Activated naive CD4-positive, alpha-beta T cell treated with anti-CD3 and anti-CD28 coated beads, Interleukin-2, amount 50 U/mL, for 72 hours (primary cell): ENCODE data around the gene OXA1L. TPM values are rescaled to one million over a fixed set of nuclear protein-coding genes. Genes with fewer than 3 reads are reported as not detected.
A peak's percentile ranks its signal among the peaks of the same experiment; 100 is the strongest.
"Not testable (repeated sequence)": the region's sequence is repeated elsewhere in the genome, so short reads cannot be mapped to it uniquely, and the experiment has no call there.

Experiments
- ATAC-seq, 2 donors: fragments of 150-1000 bp; cut with Tn5 transposase; 2 replicates each; pipeline ENCODE4 v1.10.0; 2021; ENCODE audit warnings: mild to moderate bottlenecking in 2 of 2, moderate library complexity in 2 of 2
- DNase-seq, 2 donors: peaks; one replicate each; pipeline ENCODE4 v3.0.0; 2021 to 2022; ENCODE audit warnings: low spot score in 2 of 2
- H3K27ac Mint-ChIP-seq, 2 donors: one replicate each; pipeline ENCODE4 v1.8.0; 2022; ENCODE audit warnings: mild to moderate bottlenecking in 2 of 2, mixed read lengths in 2 of 2
- H3K36me3 Mint-ChIP-seq, 2 donors: one replicate each; pipeline ENCODE4 v1.8.0; 2022; ENCODE audit warnings: mixed read lengths in 2 of 2
- H3K9me3 Mint-ChIP-seq, 2 donors: one replicate each; pipeline ENCODE4 v1.8.0; 2022; ENCODE audit warnings: mixed read lengths in 2 of 2
- total RNA-seq, 2 donors: library from RNA; stranded (reverse); gene quantifications; one replicate each; pipeline ENCODE4 v1.2.3, GENCODE V29; 2022

The OXA1L gene
- total RNA-seq, 2 donors from 2014 or later = 176 to 178 TPM

- H3K9me3 Mint-ChIP-seq = no peaks in the 10 kb centered on the region
Measured at GRCh38 chr14:22753586-22753985, 12.9 kb upstream of the OXA1L start.

GRCh38 chr14:22757972-22758650 is 8.4 kb upstream of the OXA1L start:
- H3K36me3 Mint-ChIP-seq = peaks cover 24 to 31% of the 10 kb centered on the region in 2 donors

More at GRCh38 chr14:22753586-22753985, 12.9 kb upstream of the OXA1L start:
- DNase-seq (no peak), ATAC-seq (no peak)
- H3K36me3 Mint-ChIP-seq = no peaks in the 10 kb centered on the region
- H3K27ac Mint-ChIP-seq = no peak overlapping the region

GRCh38 chr14:22761734-22762133 is 4.8 kb upstream of the OXA1L start:
- no peak overlapping the region for H3K27ac Mint-ChIP-seq
- peaks cover 3 to 20% of the 10 kb centered on the region in 2 donors for H3K9me3 Mint-ChIP-seq
- no peak for ATAC-seq
- DNase-seq = no peak
- peaks cover 33 to 49% of the 10 kb centered on the region in 2 donors for H3K36me3 Mint-ChIP-seq

More at GRCh38 chr14:22757972-22758650, 8.4 kb upstream of the OXA1L start:
- H3K27ac Mint-ChIP-seq, DNase-seq, ATAC-seq: not testable (repeated sequence)
- peaks cover 0 to 20% of the 10 kb centered on the region in 2 donors for H3K9me3 Mint-ChIP-seq

GRCh38 chr14:22764382-22764781 is 2.1 kb upstream of the OXA1L start:
- Mint-ChIP-seq H3K27ac (no peak overlapping the region), H3K36me3 (peaks cover 50 to 65% of the 10 kb centered on the region in 2 donors)
- no peak for DNase-seq

GRCh38 chr14:22767323-22767589 is 768 bp downstream of the OXA1L start:
- no peak for DNase-seq
- peak overlapping the region; percentile 96 to 99 for H3K27ac Mint-ChIP-seq
- no peak for ATAC-seq
- H3K36me3 Mint-ChIP-seq = peaks cover 51 to 66% of the 10 kb centered on the region in 2 donors
- H3K9me3 Mint-ChIP-seq = peaks cover 3 to 8% of the 10 kb centered on the region in 2 donors

More at GRCh38 chr14:22764382-22764781, 2.1 kb upstream of the OXA1L start:
- no peak for ATAC-seq
- H3K9me3 Mint-ChIP-seq = peaks cover 3 to 20% of the 10 kb centered on the region in 2 donors

GRCh38 chr14:22768947-22769346 is 2.5 kb downstream of the OXA1L start:
- Mint-ChIP-seq H3K36me3 (peaks cover 49 to 56% of the 10 kb centered on the region in 2 donors), H3K9me3 (peaks cover 0 to 3% of the 10 kb centered on the region in 2 donors), H3K27ac (peak overlapping the region in 1 of 2 donors; percentile 24)
- ATAC-seq (no peak), DNase-seq (no peak)

- no peak for ATAC-seq
- Mint-ChIP-seq H3K36me3 (peaks cover 49 to 56% of the 10 kb centered on the region in 2 donors), H3K27ac (peak overlapping the region in 1 of 2 donors; percentile 86)
Measured at GRCh38 chr14:22769369-22769768, 2.9 kb downstream of the OXA1L start.

GRCh38 chr14:22770481-22771187 is 4.1 kb downstream of the OXA1L start:
- peaks cover 0 to 3% of the 10 kb centered on the region in 2 donors for H3K9me3 Mint-ChIP-seq
- no peak overlapping the region for H3K27ac Mint-ChIP-seq
- H3K36me3 Mint-ChIP-seq = peaks cover 49% of the 10 kb centered on the region in 2 donors
- DNase-seq (no peak), ATAC-seq (no peak)

More at GRCh38 chr14:22769369-22769768, 2.9 kb downstream of the OXA1L start:
- no peak for DNase-seq
- H3K9me3 Mint-ChIP-seq = peaks cover 0 to 3% of the 10 kb centered on the region in 2 donors

- no peak overlapping the region for H3K27ac Mint-ChIP-seq
- no peak for DNase-seq
- H3K36me3 Mint-ChIP-seq = peaks cover 31 to 32% of the 10 kb centered on the region in 2 donors
- H3K9me3 Mint-ChIP-seq = no peaks in the 10 kb centered on the region
- no peak for ATAC-seq
Measured at GRCh38 chr14:22772725-22773124, 6.2 kb downstream of the OXA1L start.

- Mint-ChIP-seq H3K27ac (peak overlapping the region in 1 of 2 donors; percentile 14), H3K36me3 (peaks cover 27 to 29% of the 10 kb centered on the region in 2 donors), H3K9me3 (no peaks in the 10 kb centered on the region)
- no peak for ATAC-seq
- no peak for DNase-seq
Measured at GRCh38 chr14:22773162-22774010, 6.9 kb downstream of the OXA1L start.

GRCh38 chr14:22774011-22774706 is 7.7 kb downstream of the OXA1L start:
- H3K36me3 Mint-ChIP-seq = peaks cover 25% of the 10 kb centered on the region in 2 donors
- ATAC-seq (no peak), DNase-seq (no peak)
- no peaks in the 10 kb centered on the region for H3K9me3 Mint-ChIP-seq
- peak overlapping the region; percentile 3 to 14 for H3K27ac Mint-ChIP-seq

GRCh38 chr14:22776215-22776614 is 9.7 kb downstream of the OXA1L start:
- H3K27ac Mint-ChIP-seq = no peak overlapping the region
- DNase-seq (no peak), ATAC-seq (no peak)
- H3K9me3 Mint-ChIP-seq = no peaks in the 10 kb centered on the region
- H3K36me3 Mint-ChIP-seq = peaks cover 7 to 8% of the 10 kb centered on the region in 2 donors

- H3K9me3 Mint-ChIP-seq, DNase-seq, ATAC-seq, H3K36me3 Mint-ChIP-seq, H3K27ac Mint-ChIP-seq: not testable (repeated sequence)
Measured at GRCh38 chr14:22776849-22777248, 10.4 kb downstream of the OXA1L start.

GRCh38 chr14:22778084-22778483 is 11.6 kb downstream of the OXA1L start:
- H3K9me3 Mint-ChIP-seq = no peaks in the 10 kb centered on the region
- no peak for ATAC-seq
- no peak for DNase-seq
- no peak overlapping the region for H3K27ac Mint-ChIP-seq
- H3K36me3 Mint-ChIP-seq = no peaks in the 10 kb centered on the region

GRCh38 chr14:22780105-22780679 is 13.7 kb downstream of the OXA1L start:
- Mint-ChIP-seq H3K9me3 (no peaks in the 10 kb centered on the region), H3K36me3 (no peaks in the 10 kb centered on the region), H3K27ac (no peak overlapping the region)
- DNase-seq (no peak), ATAC-seq (no peak)

GRCh38 chr14:22780941-22781300 is 14.4 kb downstream of the OXA1L start:
- Mint-ChIP-seq H3K36me3 (no peaks in the 10 kb centered on the region), H3K9me3 (no peaks in the 10 kb centered on the region), H3K27ac (no peak overlapping the region)
- no peak for ATAC-seq
- no peak for DNase-seq
